Hepatocyte (in vitro differentiated cells): ENCODE results near the gene PRM2. TPM values are rescaled to one million over a fixed set of nuclear protein-coding genes. Genes with fewer than 3 reads are reported as not detected.

Experiments
- DNase-seq: peaks from one replicate; pipeline ENCODE4 v3.0.0-alpha.2; 2016; ENCODE audit warnings: low spot score
- H2AFZ ChIP-seq: fragments of 200-600 bp; sonication (generic); 2 replicates; pipeline ENCODE4 v1.6.0; 2016; ENCODE audit warnings: antibody characterized with exemption, mild to moderate bottlenecking
- H3K27ac ChIP-seq: fragments of 200-600 bp; sonication (generic); 2 replicates; pipeline ENCODE4 v1.5.1; 2016; ENCODE audit warnings: mild to moderate bottlenecking
- H3K27me3 ChIP-seq: fragments of 200-600 bp; sonication (generic); 2 replicates; pipeline ENCODE4 v1.6.1; 2016
- H3K36me3 ChIP-seq: fragments of 200-600 bp; sonication (generic); replicated peaks from 2 replicates; pipeline ENCODE4 v1.5.1; 2016; ENCODE audit warnings: low read depth; ENCODE audit not compliant: insufficient read depth
- H3K4me1 ChIP-seq: fragments of 200-600 bp; sonication (generic); 2 replicates; pipeline ENCODE4 v1.5.1; 2016; ENCODE audit warnings: mild to moderate bottlenecking, moderate library complexity; ENCODE audit not compliant: insufficient read depth
- H3K4me2 ChIP-seq: fragments of 200-600 bp; sonication (generic); 2 replicates; pipeline ENCODE4 v1.6.0; 2016
- H3K4me3 ChIP-seq: fragments of 200-600 bp; sonication (generic); 2 replicates; pipeline ENCODE4 v1.5.1; 2016; ENCODE audit warnings: mild to moderate bottlenecking
- H3K79me2 ChIP-seq: fragments of 200-600 bp; sonication (generic); 2 replicates; pipeline ENCODE4 v1.6.0; 2017; ENCODE audit warnings: mild to moderate bottlenecking
- H3K9me2 ChIP-seq: fragments of 200-600 bp; sonication (generic); replicated peaks from 2 replicates; pipeline ENCODE4 v1.6.0; 2017; ENCODE audit warnings: mild to moderate bottlenecking; ENCODE audit not compliant: insufficient read depth
- H3K9me3 ChIP-seq: fragments of 200-600 bp; sonication (generic); 2 replicates; pipeline ENCODE4 v1.5.1; 2016; ENCODE audit warnings: low read depth, mild to moderate bottlenecking
- H4K20me1 ChIP-seq: fragments of 200-600 bp; sonication (generic); 2 replicates; pipeline ENCODE4 v1.6.0; 2016; ENCODE audit warnings: mild to moderate bottlenecking; ENCODE audit not compliant: insufficient read depth, poor library complexity, severe bottlenecking
- EZH2 ChIP-seq: fragments of 200-600 bp; sonication (generic); IDR thresholded peaks from 2 replicates; pipeline ENCODE4 v1.6.1; 2016; ENCODE audit warnings: antibody characterized with exemption, mild to moderate bottlenecking, borderline replicate concordance
- EZH2phosphoT487 ChIP-seq: fragments of 200-600 bp; sonication (generic); IDR thresholded peaks from one replicate; pipeline ENCODE4 v1.6.1; 2018; ENCODE audit warnings: antibody characterized with exemption, mild to moderate bottlenecking, low read depth, moderate library complexity; ENCODE audit not compliant: unreplicated experiment, severe bottlenecking
- WGBS: methylation state at CpG from one replicate; pipeline ENCODE4 v1.1.6; 2016; ENCODE audit warnings: low lambda C conversion rate; ENCODE audit errors: missing lambda C conversion rate; 5-methylcytosine and 5-hydroxymethylcytosine counted together
- polyA plus RNA-seq: library from polyadenylated mRNA; unstranded; fragments of >200 nt; fragmentation: Nextera tagmentation; extraction: Ambion mirVana; gene quantifications from 2 replicates; pipeline ENCODE4 v1.2.1, GENCODE V29; 2016
- total RNA-seq: library from RNA; depleted of rRNA; stranded (reverse); fragments of >200 nt; gene quantifications from 2 replicates; pipeline ENCODE4 v1.2.3, GENCODE V29; 2014
- TF ChIP-seq, protein P1 (sequence below): fragments of 200-600 bp; sonication (generic); IDR thresholded peaks from 2 replicates; pipeline ENCODE4 v1.5.1; 2016; ENCODE audit warnings: antibody characterized with exemption, mild to moderate bottlenecking; ENCODE audit not compliant: poor library complexity

The PRM2 gene
- total and polyA plus RNA-seq, 2 experiments from 2014 or later, result not detected

DNA sequence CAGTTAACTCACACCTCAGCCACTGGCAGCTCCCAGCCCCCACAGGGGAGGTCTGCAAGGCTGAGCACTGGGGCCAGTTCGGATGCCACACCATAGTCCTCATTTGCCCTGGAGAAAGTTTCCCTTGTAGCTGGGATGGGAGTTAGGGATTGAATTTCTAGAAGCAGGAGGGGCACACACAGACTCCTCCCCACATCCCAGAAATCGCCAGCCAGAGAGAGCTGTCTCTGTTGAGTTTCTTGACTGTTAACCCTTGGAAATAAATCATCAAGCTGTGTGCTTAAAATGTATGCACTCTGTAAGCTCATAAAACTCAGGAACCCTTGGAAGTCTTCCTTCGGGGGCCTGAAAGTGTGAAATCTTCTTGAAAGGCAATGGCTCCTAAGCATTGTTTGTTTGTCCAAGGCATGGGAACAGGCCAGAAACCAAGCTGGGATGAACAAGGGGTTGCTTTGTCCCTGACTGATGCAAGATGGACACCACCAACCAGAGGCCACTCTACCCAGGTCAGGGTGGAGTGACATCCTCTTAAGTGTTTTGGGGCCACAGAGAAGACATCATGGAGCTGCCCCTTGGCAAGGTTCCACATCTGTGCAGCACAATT lies 2.5 kb downstream of the PRM2 start:
- Histone ChIP-seq H3K4me2 (no peak overlapping the region), H3K9me2 (no peaks in the 10 kb centered on the region), H2AFZ (no peak overlapping the region), H3K4me3 (no peak overlapping the region), H4K20me1 (no peaks in the 10 kb centered on the region), H3K4me1 (peaks cover 10% of the 10 kb centered on the region), H3K79me2 (no peaks in the 10 kb centered on the region), H3K27me3 (no peaks in the 10 kb centered on the region), H3K36me3 (no peaks in the 10 kb centered on the region), H3K27ac (peak overlapping the region; percentile 80), H3K9me3 (no peaks in the 10 kb centered on the region)
- WGBS, result 33% methylated on average over 3 of the region's 3 CpGs
- DNase-seq, result no peak
- TF ChIP-seq, protein P1, sequence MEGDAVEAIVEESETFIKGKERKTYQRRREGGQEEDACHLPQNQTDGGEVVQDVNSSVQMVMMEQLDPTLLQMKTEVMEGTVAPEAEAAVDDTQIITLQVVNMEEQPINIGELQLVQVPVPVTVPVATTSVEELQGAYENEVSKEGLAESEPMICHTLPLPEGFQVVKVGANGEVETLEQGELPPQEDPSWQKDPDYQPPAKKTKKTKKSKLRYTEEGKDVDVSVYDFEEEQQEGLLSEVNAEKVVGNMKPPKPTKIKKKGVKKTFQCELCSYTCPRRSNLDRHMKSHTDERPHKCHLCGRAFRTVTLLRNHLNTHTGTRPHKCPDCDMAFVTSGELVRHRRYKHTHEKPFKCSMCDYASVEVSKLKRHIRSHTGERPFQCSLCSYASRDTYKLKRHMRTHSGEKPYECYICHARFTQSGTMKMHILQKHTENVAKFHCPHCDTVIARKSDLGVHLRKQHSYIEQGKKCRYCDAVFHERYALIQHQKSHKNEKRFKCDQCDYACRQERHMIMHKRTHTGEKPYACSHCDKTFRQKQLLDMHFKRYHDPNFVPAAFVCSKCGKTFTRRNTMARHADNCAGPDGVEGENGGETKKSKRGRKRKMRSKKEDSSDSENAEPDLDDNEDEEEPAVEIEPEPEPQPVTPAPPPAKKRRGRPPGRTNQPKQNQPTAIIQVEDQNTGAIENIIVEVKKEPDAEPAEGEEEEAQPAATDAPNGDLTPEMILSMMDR, result no peak
- TF ChIP-seq EZH2, result no peak
- TF ChIP-seq EZH2phosphoT487, result no peak

DNA sequence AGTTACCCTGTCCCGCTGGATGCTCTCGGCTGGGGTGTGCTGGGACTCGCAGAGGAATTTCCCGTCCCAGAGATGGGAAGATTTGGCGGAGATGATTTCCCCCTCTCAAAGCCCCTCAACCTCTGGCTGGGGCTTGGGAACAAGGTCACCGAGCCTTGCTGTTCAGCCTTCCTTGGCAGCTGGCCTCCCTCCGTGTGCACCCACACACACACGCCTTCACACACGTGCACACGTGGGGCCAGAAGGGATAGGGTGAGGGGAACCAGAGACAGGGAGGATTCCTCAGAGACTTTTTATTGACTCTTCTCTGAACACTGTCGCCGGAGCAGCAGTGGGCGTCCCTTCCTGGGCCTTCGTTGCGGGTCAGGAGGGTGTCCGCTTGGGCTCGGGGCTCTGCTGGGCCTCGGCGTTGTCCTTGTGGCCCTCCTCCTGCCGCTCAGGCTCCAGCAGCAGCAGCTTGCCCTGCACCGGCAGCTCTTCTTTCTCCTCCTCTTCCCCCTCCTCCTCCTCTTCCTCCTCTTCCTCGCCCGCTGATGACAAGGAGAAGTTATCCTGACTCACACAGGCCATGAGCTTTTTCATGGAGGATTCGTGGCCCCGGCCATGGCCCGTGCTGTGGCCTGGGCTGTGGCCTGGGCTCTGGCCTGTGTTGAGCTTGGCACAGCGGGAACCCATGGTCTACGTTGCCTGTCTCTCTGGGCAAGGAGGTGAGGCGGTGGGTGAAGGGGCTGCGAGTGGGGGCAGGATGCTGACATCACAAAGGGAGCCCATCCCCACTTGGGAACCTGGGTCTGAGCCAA lies 3.2 kb downstream of the PRM2 start, which contains the start of gene PRM3:
Gene PRM3, minus strand, starts transcription at position 709 of the 800 bp plus-strand sequence. Its CDS starts 34 bp downstream, at position 675.
- Histone ChIP-seq H3K36me3 (no peaks in the 10 kb centered on the region), H2AFZ (no peak within 1 kb of the TSS), H3K27ac (peak within 1 kb of the TSS; percentile 80), H3K4me1 (peaks cover 10% of the 10 kb centered on the region), H3K4me3 (no peak within 1 kb of the TSS), H3K27me3 (no peaks in the 10 kb centered on the region), H3K4me2 (no peak within 1 kb of the TSS), H4K20me1 (no peaks in the 10 kb centered on the region), H3K9me2 (no peaks in the 10 kb centered on the region), H3K79me2 (no peaks in the 10 kb centered on the region), H3K9me3 (no peaks in the 10 kb centered on the region)
- 73% methylated on average over 30 of the region's 30 CpGs for WGBS
- TF ChIP-seq, protein P1, result no peak
- TF ChIP-seq EZH2 (no peak), EZH2phosphoT487 (no peak)
- no peak for DNase-seq

DNA sequence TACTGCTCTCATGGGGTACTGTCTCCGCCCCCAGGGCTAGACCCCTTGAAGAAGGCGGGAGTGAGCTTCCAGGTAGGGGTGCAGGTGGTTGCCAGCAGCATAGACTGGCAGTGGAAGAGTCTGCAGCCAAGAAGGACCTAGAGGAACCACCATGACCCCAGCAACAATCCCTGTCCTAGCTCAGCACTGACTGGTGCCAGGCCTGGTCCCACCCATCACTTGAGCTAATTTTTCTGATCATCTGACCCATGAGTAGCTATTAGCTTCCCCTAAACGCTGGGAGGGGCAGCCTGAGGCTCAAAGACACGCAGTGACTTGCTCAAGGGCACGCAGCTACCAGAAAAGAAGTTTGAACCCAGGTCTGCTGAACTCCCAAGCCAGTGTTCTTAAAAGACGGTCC lies 3.8 kb downstream of the PRM2 start:
- Histone ChIP-seq H3K36me3 (no peaks in the 10 kb centered on the region), H3K79me2 (no peaks in the 10 kb centered on the region), H3K4me2 (no peak overlapping the region), H2AFZ (no peak overlapping the region), H4K20me1 (no peaks in the 10 kb centered on the region), H3K4me3 (no peak overlapping the region), H3K27ac (no peak overlapping the region), H3K9me2 (no peaks in the 10 kb centered on the region), H3K4me1 (peaks cover 10% of the 10 kb centered on the region), H3K9me3 (no peaks in the 10 kb centered on the region), H3K27me3 (no peaks in the 10 kb centered on the region)
- 88% methylated on average over 6 of the region's 6 CpGs for WGBS
- TF ChIP-seq EZH2 (no peak), EZH2phosphoT487 (no peak)
- TF ChIP-seq, protein P1, result no peak
- no peak for DNase-seq
